Iris pigment epithelial cell (primary cell): ENCODE measurements around the gene RAB6B.

Source experiments
- DNase-seq: peaks from one replicate; pipeline ENCODE4 v3.0.0-alpha.2; 2011; ENCODE audit warnings: low read depth

RAB6B gene

GRCh38 chr3:133930341-133930933, 34.8 kb upstream of the RAB6B start:
- DNase-seq, result peak; percentile 80

- no peak for DNase-seq
These were observed 33.4 kb upstream of the RAB6B start for GRCh38 chr3:133928903-133929607.

- DNase-seq, result no peak
These were observed 32.6 kb upstream of the RAB6B start for GRCh38 chr3:133928136-133928893.

GRCh38 chr3:133927540-133928066, 31.9 kb upstream of the RAB6B start:
- DNase-seq, result no peak

GRCh38 chr3:133926736-133927539, 31.3 kb upstream of the RAB6B start:
- no peak for DNase-seq

GRCh38 chr3:133925960-133926735, 30.5 kb upstream of the RAB6B start:
- DNase-seq, result no peak

GRCh38 chr3:133924041-133924440, 28.4 kb upstream of the RAB6B start:
- DNase-seq, result peak; percentile 49

- DNase-seq, result no peak
These were observed 25.9 kb upstream of the RAB6B start for GRCh38 chr3:133921592-133921991.

- no peak for DNase-seq
These were observed 21.5 kb upstream of the RAB6B start for GRCh38 chr3:133917144-133917543.

- peak; percentile 55 for DNase-seq
These were observed 20.3 kb upstream of the RAB6B start for GRCh38 chr3:133915685-133916658.

GRCh38 chr3:133914839-133915600, 19.3 kb upstream of the RAB6B start:
- no peak for DNase-seq

- no peak for DNase-seq
These were observed 14.7 kb upstream of the RAB6B start for GRCh38 chr3:133910422-133910821.

- no peak for DNase-seq
These were observed 9.7 kb upstream of the RAB6B start for GRCh38 chr3:133905376-133905775.

- DNase-seq, result no peak
These were observed 6.2 kb upstream of the RAB6B start for GRCh38 chr3:133901847-133902246.

GRCh38 chr3:133901083-133901482, 5.4 kb upstream of the RAB6B start:
- no peak for DNase-seq

GRCh38 chr3:133899311-133899710, 3.6 kb upstream of the RAB6B start:
- no peak for DNase-seq

GRCh38 chr3:133897547-133897946, 1.9 kb upstream of the RAB6B start:
- DNase-seq, result no peak

GRCh38 chr3:133896002-133896761, 500 bp upstream of the RAB6B start:
- DNase-seq, result no peak
